Measurements from ENCODE around the gene ANXA3. TPM values are rescaled to one million over a fixed set of nuclear protein-coding genes. Genes with fewer than 3 reads are reported as not detected.
A peak's percentile ranks its signal among the peaks of the same experiment; 100 is the strongest.

ANXA3 gene
- total RNA-seq, 1 donor: 12.3 TPM

DNA sequence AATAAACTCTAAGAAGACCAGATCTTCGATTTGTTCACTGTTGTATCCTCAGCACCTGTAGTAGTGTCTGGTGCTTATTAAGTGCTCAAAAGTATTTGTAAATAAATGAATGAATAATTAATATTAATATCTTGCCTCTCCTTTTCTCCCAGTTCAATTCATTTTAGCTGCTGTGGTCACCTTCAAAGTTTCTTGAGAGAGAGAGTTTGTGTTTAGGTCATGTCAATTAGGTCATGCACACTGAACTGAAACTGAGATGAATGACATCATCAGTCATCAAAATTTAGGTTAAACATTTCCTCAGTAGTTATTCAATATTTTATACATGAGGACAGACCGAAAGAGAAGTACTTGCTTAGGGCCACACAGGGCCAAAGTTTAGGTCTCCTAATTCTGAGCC is 73.5 kb downstream of the ANXA3 start:
- TF ChIP-seq, protein P1, sequence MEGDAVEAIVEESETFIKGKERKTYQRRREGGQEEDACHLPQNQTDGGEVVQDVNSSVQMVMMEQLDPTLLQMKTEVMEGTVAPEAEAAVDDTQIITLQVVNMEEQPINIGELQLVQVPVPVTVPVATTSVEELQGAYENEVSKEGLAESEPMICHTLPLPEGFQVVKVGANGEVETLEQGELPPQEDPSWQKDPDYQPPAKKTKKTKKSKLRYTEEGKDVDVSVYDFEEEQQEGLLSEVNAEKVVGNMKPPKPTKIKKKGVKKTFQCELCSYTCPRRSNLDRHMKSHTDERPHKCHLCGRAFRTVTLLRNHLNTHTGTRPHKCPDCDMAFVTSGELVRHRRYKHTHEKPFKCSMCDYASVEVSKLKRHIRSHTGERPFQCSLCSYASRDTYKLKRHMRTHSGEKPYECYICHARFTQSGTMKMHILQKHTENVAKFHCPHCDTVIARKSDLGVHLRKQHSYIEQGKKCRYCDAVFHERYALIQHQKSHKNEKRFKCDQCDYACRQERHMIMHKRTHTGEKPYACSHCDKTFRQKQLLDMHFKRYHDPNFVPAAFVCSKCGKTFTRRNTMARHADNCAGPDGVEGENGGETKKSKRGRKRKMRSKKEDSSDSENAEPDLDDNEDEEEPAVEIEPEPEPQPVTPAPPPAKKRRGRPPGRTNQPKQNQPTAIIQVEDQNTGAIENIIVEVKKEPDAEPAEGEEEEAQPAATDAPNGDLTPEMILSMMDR (IDR thresholded peaks at IDR 0.05; ENCODE audit: insufficient read depth, low read length): no peak
- H3K4me3 ChIP-seq (ENCODE audit: low read depth, low read length): no peak overlapping the region
- DNase-seq (ENCODE audit: low read depth): no peak

DNA sequence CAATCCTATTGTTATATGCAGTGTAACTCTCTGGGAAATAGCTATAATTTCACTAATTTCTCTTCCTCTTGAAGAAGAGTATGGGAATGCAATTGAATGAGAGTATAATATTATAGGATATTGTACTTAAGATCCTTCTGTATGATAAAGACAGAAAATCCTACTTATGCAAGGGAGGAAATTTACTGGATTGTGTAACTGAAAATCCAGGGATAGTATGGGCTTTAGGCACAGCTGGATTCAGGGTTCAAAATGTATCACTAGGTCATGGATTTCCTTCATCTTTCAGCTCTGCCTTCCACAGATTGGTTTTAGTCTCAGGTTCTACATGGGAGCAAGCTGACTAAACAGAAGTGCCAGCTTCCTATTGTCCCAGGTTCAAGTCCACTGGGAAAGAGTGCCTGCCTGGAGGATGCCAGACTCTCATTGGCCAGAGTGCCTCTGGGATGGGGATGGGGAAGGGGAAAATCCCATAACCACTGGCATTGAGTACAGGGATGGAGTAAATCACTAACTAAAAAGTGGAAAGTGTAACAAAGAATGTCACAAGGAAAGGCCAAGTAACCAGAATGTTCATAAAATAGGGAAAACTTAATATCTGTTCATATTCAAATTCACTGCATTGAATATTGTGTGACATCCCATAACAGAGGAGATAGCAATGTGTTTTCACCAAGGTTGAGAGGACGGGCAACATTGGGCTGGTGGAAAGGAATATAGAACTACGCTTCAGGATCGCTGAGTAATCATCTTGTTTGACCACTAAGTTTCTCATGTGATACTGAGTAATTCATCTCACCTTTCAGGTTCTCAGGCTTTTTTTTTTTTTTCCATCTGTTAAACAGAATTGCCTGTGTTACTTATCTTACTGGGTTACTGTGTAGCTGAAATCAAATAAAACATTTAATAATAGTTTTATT is 75.7 kb downstream of the ANXA3 start:
- TF ChIP-seq, protein P1 (IDR thresholded peaks at IDR 0.05; ENCODE audit: insufficient read depth, low read length): no peak
- DNase-seq (ENCODE audit: low read depth): no peak
- no peak overlapping the region for H3K4me3 ChIP-seq (ENCODE audit: low read depth, low read length)

DNA sequence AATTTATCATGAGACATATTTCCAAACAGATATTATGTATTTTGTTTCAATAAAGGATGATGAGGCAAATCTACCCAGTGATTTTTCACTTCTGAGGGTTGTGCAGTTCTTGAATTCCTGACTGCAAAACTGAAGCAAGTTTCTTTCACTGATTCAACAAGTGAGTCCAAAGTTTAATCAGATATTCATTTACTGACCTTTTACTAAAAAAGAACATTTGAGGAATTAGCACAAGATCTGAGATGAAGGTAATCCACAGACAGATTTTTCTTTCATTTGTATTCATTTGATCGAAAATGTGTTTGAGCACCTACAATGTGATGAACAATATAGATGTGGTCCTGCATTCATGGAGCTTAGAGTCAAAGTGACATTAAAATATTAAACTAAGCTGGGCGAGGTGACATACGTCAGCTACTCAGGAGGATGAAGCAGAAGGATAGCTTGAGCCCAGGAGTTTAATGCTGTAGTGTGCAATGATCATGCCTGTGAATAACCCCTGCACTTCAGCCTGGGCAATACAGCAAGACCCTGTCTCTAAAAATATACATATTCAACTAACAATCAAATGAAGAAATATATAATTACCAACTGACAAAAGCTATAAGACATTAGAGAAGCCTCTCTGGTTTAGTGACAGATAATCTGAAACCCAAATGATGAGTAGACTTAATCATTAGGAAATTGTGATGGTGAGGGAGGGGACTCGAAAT is 76.6 kb downstream of the ANXA3 start:
- TF ChIP-seq, protein P1 (IDR thresholded peaks at IDR 0.05; ENCODE audit: insufficient read depth, low read length): no peak
- no peak for DNase-seq (ENCODE audit: low read depth)
- no peak overlapping the region for H3K4me3 ChIP-seq (ENCODE audit: low read depth, low read length)

DNA sequence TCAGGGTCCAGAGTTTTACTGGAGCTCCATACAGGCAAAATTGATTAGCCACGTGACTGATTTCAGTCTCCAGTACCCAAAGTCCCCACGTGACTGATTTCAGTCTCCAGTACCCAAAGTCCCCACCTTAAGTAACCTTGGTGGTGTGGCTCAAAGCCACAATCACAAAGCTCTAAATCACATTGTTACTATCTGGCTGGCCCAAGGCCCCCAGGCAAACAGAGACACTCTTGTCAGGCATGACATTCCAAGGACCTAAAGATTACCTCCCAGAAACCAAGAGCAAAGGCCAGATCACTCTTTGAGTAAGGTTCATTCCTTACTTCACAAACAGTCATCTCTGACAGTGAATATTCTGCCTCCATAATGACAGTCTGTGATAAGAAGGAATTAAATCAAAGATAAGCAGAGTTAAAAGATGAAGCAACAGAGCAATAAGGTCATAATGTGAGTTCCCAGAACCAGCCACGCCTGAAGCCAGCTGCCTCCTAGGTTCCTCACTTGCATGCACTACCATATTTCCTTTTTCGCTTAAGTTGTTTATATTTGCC is 78.5 kb downstream of the ANXA3 start:
- DNase-seq (ENCODE audit: low read depth): no peak
- TF ChIP-seq, protein P1 (IDR thresholded peaks at IDR 0.05; ENCODE audit: insufficient read depth, low read length): no peak
- no peak overlapping the region for H3K4me3 ChIP-seq (ENCODE audit: low read depth, low read length)

DNA sequence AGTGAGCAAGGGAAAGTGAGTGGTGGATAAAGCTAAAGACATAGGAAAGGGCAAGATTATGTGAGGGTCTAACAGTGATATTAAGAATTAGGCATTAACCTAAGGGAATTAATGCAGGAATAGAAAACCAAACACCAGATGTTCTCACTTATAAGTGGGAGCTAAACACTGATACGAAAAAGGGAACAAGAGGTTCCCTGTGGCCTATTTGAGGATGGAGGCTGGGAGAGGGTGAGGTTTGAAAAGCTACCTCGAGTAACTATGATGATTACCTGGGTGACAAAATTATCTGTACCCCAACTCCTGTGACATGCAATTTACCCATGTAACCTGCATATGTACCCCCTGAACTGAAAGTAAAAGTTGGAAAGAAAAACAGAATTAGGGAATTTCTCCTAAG is 79.0 kb downstream of the ANXA3 start:
- no peak for DNase-seq (ENCODE audit: low read depth)
- H3K4me3 ChIP-seq (ENCODE audit: low read depth, low read length): no peak overlapping the region
- TF ChIP-seq, protein P1 (IDR thresholded peaks at IDR 0.05; ENCODE audit: insufficient read depth, low read length): no peak

DNA sequence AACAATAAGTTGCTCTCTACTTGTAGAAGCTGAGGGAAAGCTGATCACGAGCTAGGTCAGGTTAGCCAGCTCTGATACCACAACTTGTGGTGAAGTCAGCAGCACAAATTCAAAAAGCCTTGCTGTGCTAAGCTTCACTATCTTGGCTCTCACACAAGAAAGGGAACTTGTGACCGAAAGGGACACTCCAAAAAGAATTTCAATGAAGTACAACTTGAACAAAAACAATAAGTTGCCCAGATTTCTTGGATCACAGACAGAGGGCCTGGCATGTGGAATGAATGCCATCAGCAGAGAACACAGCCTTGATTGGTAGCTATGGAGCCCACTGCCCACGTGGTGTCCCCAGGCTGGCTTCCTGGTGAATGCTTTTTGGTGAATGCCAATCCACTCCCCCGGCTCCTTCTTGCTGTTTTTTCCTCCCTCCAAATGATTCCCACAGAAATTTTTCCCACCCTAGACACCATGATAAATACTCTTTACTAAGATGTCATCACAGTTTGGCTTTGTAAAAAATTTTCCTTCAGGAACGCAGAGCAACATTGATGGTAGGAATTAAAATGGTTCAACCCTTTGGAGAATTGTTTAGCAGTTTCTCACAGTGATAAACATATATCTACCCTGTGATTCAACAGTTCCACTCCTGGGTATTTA is 82.6 kb downstream of the ANXA3 start:
- no peak overlapping the region for H3K4me3 ChIP-seq (ENCODE audit: low read depth, low read length)
- TF ChIP-seq, protein P1 (IDR thresholded peaks at IDR 0.05; ENCODE audit: insufficient read depth, low read length): no peak
- DNase-seq (ENCODE audit: low read depth): peak; percentile 46
